Heart left ventricle (tissue), 13 donors: ENCODE results near the gene CHTF18.
"Not testable (repeated sequence)": the region's sequence is repeated elsewhere in the genome, so short reads cannot be mapped to it uniquely, and the experiment has no call there.

Source experiments
- CTCF ChIP-seq, 12 donors: fragments of 200-600 bp; sonication (generic) in 4 of 12; IDR thresholded peaks; one replicate each; pipeline versions ENCODE4 v1.5.0 to v1.8.0; 2018 to 2022; ENCODE audit warnings: antibody characterized with exemption in 12 of 12, mild to moderate bottlenecking in 5 of 12
- POLR2A ChIP-seq, 2 donors: fragments of 450-650 bp; IDR thresholded peaks; one replicate each; pipeline ENCODE4 v1.6.1; 2017; ENCODE audit warnings: antibody characterized with exemption in 2 of 2, mild to moderate bottlenecking in 2 of 2, moderate library complexity in 2 of 2
- donor health status: ischemic (EF 13 %, LVEDD 7.1; RV severe dilation, severe dysfunction).
- donor health status: DM: no; HTN: yes; CAD: no.
- donor health status: DM: no; HTN: no; CAD: no.
- donor health status: ischemic (EF 25% LVEDD 6.9; RV normal size, moderate dysfunction).
- donor health status: ischemic (EF 25% LVEDD 5.7; RV mildly dilated, moderate dysfunction).
- donor health status: ischemic (EF 35%, LVEDD 5.7; RV mildly dilated, moderate dysfunction).
- donor health status: nonischemic (EF 11% LVEDD 7.7; RV severe dilation, severe dysfunction).
- donor health status: DM: yes; HTN: yes; CAD: no.
- donor health status: PGD.
- donor health status: ischemic (EF 29% LVEDD 5.4; RV normal size, mild dysfunction).
- donor health status: nonischemic (EF 23%, LVEDD 6.1; RV moderate dilation, normal function).

- TF ChIP-seq CTCF, POLR2A (IDR thresholded peaks at IDR 0.05): not testable (repeated sequence)
Measured at GRCh38 chr16:820044-820408, 31.6 kb downstream of the CHTF18 start.
